DMS153 treated with DMSO at 0.1 percent for 48 hours (cell line): ENCODE data around the gene RUFY2.

Source experiments
- DNase-seq: peaks from one replicate; lab custom pipeline; 2025; ENCODE audit not compliant: unreplicated experiment; lab: John Stamatoyannopoulos, UW

Gene RUFY2

DNA sequence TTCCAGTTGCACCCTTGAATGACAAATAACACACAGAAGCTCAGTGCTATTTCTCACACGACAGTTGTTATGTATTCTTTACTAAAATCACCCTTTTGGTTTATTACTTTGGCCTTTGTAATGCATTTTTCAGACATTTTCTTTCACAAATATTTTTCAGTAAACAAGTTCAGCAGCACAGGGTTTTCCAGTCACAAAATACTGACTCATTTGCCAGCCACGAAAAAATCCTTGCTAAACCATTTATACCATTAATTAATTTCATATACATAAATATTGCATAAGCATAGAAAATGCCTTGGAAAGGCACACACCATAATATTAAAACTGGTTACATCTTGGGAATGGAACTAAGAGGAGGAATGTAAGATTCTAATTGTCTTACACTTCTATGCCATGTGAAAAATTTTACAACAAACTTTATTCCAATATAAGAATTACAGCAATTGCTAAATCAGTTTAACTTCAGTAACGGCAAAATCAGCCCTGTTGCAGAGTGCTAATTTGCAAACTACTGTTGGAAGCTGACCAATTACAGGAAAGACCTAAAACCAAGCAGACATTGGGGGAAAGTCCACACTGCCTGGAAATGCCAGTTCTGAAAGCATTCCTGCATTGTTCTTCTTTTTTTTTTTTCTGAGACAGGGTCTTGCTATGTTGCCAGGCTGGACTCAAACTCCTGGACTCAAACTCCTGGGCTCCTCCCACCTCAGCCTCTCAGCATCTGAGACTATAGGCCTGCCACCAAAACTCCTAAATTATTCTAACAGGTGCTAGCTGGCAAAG is 42.8 kb downstream of the RUFY2 start:
- DNase-seq = no peak

DNA sequence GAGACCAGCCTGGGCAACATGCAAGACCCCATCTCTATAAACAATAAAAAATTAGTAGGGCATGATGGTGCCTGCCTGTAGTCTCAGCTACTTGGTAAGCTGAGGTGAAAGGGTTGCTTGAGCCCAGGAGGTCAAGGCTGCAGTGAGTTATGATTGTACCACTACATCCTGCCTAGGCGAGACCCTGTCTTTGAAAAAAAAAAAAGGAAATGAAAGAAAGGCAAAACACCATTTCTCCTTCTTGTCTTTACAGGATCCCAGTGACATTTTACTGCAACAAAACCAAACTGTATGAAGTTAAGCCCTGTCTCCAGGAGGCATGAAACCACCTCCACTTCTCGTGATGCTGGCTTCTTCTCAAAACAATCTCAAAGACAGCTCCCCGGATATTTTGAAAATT is 44.5 kb downstream of the RUFY2 start:
- DNase-seq = no peak

DNA sequence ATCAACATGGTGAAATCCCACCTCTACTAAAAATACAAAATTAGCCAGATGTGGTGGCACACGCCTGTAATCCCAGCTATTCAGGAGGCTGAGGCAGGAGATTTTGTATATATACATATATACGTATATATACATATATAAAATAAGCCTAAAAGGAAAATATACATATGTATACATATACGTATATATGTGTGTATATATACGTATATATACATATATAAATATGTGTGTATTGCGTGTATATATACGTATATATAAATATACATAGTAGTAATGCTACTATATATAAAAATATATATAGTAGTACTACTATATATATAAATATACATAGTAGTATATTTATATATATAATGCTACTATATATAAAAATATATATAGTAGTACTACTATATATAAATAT is 47.9 kb downstream of the RUFY2 start:
- DNase-seq = no peak

DNA sequence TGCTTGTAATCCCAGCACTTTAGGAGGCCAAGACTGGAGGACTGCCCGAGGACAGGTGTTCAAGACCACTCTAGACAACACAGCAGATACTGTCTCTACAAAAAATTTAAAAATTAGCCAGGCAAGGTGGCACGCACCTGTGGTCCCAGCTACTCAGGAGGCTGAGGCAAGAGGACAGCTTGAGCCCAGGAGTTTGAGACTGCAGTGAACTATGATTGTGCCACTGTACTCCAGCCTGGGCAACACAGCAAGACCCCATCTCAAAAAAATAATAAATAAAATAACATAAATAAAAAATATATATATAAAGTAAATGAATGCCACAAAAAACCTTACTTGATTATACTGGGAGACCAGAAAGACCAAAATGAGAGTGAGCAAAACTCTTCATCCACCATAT is 53.5 kb downstream of the RUFY2 start:
- no peak for DNase-seq

DNA sequence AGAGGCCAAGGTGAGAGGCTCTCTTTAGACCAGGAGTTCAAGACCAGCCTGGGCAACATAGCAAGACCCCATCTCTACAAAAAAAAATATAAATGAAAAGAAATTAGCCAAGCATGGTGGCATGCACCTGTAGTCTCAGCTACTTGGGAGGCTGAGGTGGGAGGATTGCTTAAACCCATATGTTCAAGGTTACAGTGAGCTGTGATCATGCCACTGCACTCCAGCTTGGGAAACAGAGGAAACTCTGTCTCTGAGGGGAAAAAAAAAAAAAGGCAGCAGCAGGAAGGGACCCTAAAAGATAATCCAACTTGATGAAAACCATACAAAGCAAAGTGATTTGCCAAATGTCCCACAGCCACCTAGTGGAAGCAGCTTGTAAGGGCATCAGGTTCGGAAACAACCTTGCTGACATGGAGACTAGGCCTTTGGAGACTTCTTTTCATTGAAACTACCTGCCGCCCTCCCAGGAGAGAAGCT is 58.8 kb downstream of the RUFY2 start:
- no peak for DNase-seq

DNA sequence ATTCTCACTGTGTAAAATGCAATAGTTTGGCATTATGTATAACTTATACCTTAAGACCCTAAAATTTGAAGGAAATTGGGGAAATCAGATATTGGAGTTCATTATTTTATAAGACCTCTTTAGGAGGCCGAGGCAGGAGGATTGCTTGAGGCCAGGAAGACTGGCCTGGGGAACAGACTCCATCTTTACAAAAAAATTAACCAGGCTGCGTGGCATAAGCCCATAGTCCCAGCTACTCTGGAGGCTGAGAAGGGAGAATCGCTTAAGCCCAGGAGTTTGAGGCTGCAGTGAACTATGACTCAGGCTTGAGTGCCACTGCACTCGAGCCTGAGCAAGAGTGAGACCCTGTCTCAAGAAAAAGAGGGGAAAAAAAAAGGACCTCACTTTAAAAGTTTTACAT is 60.3 kb downstream of the RUFY2 start:
- DNase-seq = no peak

DNA sequence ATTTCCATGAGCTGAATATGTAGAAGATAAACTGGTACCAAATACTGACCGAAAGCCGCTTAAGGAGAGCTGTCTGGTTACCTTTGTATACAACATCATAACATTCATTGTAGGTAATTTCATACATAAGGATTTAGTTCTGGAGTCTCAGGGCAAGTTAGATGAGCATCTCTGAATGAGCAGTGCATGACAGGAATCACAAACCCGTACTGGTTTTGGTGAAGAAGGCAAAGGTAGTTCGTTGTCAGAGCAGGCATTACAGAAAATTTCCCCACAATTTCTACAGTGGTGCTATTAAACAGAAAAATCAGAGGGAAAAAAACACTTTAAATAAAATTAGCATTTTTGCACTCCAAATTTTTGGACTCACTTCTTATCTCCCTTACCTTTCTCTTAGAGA is 61.5 kb downstream of the RUFY2 start:
- DNase-seq = no peak

DNA sequence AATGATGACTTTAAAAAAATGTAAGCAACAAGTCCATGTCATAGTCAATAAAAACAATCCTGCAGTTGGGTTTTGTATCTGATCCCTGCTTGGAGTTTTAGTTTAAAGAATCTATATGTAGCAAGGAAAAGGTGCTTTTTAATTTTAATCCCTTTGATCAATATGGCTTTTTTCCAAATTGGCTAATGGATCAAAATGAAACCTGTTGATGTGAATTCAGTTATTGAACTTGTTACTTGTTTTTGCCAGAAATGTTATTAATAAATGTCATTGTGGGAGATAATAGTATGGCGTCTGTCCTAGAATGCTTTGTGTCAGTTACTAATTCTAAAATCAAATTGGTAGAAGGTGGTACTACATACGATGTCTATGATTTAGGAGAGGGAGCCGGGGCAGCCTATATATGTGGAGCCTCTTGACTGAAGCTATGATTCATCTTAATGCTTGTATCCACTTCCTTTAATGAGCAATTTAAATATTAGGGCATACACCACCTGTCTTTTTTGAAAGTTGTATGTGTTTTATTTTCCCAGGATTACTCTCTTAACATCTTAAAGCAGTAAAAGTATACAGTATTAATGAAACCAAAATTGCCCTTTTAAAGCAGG is 64.1 kb downstream of the RUFY2 start:
- no peak for DNase-seq

DNA sequence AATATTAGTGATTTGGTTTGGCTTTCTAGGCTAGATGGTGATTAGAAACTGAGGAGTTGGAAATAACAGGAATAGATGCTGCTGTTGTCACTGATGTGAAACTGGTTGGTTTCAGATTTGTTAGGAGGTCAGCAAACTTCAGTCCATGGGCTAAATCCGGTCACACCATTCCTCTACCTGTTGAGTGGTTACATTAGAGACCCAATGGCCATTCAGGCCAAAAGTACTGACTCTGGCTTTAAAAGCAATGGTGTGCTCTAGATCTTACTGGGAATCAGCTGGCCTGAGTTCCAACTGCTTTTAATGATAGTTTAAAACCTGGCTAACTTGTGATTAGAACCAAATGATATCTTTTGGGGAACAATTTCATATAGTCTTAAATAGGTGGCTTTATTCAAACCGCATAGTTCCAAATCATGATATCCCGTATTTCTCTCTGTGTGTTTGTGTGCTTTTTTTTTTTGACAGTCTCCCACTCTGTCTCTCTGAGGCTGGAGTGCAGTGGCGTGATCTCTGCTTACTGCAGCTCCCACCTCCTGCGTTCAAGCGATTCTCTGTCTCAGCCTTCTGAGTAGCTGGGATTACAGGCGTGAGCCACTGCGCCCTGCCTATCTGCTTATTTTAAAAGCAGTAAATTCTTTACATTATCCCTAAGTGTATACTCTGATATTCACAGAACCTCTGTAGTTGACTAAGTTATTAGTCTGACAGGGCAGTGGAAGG is 66.6 kb downstream of the RUFY2 start:
- DNase-seq = no peak

DNA sequence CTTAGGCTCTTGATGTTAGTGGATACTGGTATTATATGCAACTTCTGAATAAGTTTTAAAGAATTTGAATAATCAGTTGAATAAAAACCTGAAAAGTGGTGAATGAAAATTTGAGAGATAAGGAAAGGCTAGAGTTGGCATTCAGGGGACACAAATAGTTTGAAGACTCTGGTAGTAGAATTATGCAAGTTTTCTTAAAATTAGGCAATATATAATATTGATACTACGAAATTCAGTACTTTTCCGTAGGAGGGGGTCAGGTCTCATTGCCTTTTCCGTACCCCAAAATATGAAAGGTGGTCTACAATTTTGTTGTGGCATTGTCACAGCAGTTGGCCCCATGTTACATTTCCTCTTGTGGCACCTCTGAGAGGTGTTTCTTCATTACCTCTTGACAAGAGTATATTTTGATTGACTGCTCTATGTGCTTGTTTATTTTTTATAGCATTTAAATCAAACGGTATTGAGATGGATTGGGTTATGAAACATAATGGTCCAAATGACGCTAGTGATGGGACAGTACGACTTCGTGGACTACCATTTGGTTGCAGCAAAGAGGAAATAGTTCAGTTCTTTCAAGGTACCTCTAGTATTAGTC is 70.2 kb downstream of the RUFY2 start:
- DNase-seq = no peak

DNA sequence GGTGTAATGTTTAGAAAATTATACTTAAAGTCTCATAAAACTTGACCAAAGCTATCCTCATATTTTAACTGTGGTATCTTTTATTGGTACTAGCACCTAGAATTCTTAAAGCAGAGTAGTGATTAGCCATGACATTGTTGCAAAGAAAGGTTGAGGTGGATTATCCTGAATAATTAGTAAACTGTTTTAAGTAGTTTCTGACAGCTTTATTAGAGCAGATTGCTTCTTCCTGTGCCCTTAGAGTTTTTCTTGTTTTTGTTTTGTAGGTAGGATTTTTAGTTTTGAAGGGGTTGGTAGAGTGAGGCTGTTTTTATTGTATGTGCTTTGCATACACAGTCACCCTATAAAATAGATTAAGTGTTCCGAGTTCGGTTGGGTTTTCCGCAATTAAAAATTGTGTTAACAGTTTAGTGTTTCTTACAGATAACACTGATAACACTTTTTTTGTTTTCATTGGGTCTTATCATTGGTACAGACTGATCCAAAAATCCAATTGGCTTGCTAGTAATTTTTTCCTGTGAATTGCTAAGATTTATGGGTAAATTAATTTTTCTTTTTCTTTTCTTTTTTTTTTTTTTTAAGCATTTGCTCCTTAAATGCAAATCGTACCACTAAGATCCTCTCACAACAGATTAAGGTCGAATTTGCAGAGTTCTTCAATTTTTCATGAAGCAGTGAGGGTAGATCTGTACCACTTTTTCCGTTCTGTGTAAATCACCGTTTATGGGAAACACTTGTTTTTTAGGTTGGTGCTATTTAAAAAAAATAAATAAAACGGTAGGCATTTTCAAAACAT is 72.2 kb downstream of the RUFY2 start:
- no peak for DNase-seq

DNA sequence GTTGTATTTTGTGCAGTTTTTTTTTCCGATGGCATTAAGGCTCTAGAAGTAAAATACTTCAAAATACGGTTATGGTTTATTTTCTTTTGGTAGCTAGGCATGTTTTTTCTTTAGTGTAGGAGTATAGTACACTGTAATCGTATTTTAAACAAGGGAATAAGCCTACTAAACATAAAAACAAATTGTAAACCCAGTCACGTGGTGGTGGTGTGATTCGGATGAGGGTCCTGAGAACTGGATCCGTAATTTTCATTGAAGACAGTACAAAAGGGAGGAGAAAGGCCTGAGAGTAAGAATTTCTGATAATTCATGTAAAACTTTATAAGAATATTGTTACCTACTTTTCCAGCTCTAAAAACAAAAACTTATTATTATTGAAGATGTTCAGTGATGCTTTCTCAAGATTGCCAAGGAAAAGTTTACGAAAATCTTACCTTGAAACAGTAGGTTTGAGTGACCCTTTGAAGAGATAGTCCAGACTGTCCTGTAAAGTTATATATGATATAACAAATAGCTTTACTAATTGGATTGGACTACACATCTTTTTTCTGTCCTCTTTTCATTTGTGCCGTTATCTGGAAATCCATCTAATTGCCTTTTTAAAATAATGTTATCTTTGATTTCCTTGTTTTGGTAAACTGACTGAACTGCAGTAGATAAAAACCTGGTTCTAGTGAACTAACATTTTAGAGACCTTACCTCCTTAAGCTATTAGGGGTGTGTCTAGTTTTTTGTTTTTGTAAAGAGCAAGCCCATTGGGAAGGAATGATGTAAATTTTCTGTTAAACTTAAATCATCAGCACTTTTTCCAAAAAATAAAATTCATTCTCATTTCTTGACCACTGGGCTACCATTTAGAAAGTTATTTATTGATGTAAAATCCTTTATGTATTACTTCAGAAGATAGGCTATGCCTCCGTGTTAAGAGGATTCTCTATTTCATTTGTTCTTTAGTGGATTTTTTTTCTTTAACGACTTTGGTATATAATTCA is 73.3 kb downstream of the RUFY2 start:
- no peak for DNase-seq

DNA sequence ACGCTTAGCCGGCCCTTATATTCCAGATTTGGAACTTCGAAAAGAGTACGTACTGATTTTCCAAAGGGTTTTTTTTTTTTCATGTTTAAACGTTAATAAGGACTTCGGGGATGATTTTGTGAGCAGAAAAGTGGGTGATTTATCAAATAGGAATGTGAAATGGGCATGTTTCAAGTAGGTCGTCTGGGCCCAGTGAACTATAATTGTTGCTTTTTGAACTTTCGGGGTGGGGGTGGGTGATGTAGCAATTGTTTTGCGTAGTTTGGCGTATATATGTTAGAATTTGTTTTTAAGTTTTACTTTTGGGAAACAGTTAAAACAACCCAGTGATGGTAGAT is 74.0 kb downstream of the RUFY2 start:
- DNase-seq = no peak

DNA sequence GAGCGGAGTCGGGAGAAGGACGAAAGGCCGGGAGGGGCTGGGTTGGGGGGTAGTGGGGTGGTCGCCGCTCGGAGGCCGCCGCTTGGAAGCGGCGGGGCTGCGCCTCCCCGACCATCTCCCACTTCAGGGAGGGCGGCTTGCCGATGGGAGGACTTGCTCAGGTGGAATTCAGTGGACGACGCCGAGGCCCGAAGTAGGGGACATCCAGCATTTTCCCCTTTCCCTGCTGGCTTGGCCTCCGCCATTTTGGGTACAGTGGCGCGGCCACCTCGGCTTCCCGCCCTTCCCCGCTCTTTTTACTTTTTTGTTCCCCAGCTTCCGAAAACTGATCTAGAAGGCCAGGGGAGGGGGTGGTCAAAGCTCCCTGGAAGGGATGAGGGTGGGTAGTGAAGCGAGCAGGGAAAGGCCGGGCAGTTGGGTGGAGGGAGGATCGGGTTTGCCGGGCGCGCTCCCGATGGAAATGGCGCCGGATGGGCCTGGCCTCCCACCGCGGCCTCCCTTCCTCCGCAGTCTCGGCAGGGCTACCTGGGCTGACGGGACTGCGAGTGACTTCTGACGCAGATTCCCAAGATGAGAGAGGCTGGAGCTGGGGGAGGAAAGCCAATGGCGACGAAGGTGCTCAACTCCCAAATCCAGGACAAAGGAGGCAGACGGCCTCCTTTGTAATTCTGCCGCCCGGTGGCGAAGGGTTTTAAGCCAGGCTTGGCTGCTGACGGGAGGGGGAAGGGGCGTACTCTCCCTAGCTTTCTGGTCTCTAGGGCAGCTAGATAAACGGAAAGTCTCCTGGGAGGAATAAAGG is 74.6 kb downstream of the RUFY2 start, which contains the start of gene PBLD:
TSS of gene PBLD (minus strand) at position 670 of the 799 bp plus-strand sequence. CDS start 26,084 bp downstream, outside the sequence.
- peak; percentile 82 for DNase-seq

DNA sequence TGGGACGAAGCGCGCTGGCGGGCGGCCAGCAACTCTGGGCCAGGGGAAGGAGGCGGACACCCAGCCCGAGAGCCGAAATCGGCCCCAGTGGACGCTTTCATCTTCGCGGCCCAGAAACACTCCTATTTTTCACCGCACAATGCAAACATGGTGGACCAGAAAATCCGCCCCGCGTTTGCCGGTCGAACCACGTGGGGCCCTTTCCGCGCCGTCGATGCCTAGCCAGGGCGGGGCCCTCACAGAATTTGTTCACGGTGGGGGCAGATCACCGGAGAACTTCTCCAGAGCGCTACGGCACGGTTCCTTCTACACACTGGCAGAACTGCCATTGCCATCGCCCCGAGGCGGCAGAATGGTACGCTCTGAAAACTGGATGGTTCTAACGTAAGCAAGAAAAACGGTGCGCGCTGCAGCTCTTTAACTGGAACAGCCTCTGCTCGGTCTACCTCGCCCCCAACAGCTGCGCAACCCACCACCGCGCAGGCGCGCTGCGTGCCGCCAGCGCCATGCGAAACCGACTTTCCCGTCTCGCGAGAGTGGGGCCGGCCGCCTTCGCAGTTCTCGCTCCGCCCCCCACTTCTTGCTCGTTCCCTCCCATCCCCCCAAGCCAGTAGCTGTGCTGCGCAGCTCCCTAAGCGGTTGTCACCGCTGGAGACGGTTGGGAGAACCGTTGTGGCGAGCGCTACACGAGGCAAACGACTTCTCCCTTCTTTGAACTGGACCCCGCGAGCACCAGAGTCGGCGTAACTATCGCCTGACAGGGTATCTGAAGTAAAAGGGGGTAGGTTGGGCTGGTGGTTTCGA is 75.4 kb downstream of the RUFY2 start, which contains the start of gene HNRNPH3:
TSS of gene HNRNPH3 (plus strand) at position 610 of the 804 bp plus-strand sequence. CDS start 5,158 bp downstream, outside the sequence.
- DNase-seq = peak; percentile 98

DNA sequence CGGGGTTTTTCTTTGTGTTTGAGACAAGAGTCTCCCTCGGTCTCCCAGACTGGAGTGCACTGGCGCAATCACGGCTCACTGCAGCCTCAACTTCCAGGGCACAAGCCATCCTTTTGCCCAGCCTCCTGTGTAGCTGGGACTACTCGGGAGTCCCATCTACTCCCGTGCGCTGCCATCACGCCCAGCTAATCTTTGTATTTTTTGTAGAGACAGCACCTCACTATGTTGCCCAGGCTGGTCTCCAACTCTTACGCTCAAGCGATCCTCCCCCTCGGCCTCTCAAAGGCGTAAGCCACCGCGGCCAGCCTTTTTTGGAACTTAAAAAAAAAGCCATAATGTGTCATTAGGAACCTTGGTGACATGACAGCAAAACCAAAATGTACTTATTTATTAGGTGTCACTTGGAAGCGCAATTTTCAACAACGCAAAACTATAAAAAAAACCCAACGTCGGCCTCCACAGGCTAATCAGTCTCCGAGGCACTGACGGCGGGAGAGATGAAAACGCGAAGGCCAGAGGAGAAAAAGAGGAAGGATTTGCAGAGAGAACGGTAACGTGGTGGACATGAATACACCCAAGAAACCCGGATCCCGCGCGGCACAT is 76.1 kb downstream of the RUFY2 start:
- no peak for DNase-seq

DNA sequence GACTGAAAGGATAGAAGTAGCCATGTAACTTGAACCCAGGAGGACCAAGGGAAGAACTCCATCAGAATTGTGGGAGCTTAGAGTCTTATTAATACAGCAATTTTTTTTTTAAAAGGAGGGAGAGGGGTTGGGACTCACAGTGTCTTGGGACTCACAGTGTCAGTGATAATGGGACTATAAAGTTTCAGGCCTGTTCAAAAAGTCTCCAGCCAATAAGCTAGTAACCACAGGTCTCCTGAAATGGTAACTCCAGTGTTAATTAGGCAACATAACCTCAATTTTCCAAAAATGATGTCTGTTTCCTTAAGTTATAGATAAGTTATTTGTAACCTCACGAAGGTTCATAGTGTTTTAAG is 77.6 kb downstream of the RUFY2 start:
- no peak for DNase-seq
